Mucosa of descending colon (tissue), 3 donors: ENCODE results near the gene RTN4IP1. TPM values are rescaled to one million over a fixed set of nuclear protein-coding genes. Genes with fewer than 3 reads are reported as not detected.

ENCODE experiments used
- ATAC-seq: fragments of 200-7000 bp; cut with Tn5 transposase; one replicate; pipeline ENCODE4 v1.9.1; 2020; ENCODE audit warnings: mild to moderate bottlenecking, moderate library complexity
- DNase-seq, 3 donors: peaks; one replicate each; pipeline ENCODE4 v3.0.0-alpha.2; 2020
- H3K36me3 ChIP-seq: fragments of 200-600 bp; one replicate; pipeline ENCODE4 v1.8.0; 2021; ENCODE audit warnings: low read depth, mild to moderate bottlenecking
- H3K4me1 ChIP-seq: fragments of 200-600 bp; one replicate; pipeline ENCODE4 v1.8.0; 2021; ENCODE audit warnings: low read depth, mild to moderate bottlenecking
- H3K4me3 ChIP-seq: fragments of 200-600 bp; one replicate; pipeline ENCODE4 v1.8.0; 2021; ENCODE audit warnings: mild to moderate bottlenecking
- H3K9me3 ChIP-seq: fragments of 200-600 bp; one replicate; pipeline ENCODE4 v1.8.0; 2021; ENCODE audit warnings: mild to moderate bottlenecking
- CTCF ChIP-seq: fragments of 200-600 bp; IDR thresholded peaks from one replicate; pipeline ENCODE4 v1.8.0; 2022; ENCODE audit warnings: antibody characterized with exemption, mild to moderate bottlenecking
- intact Hi-C, 2 donors: fragments of 100-400 bp; cut with DNase I in 1 of 2; cut with micrococcal nuclease in 1 of 2; formaldehyde crosslinking; loops; one replicate each; pipeline versions ENCODE4 v1.11.0 to v1.11.1; 2022; cut with DNase I, micrococcal nuclease
- total RNA-seq, 3 donors: library from RNA; stranded (reverse); fragmentation: NEBNext Ultra II Directional in 2 of 3; extraction: Animal tissue kit (Norgen Biotek cat#: 25700) in 2 of 3; gene quantifications; one replicate each; pipeline versions ENCODE4 v1.2.1 to v1.2.4, GENCODE V29; 2021 to 2023
- donor health status: DM: no; HTN: no; CAD: no; lungs with moderate emphysema.
- donor health status: DM: no; HTN: no; CAD: no.
- donor health status: DM: no; HTN: yes; CAD: no.

The RTN4IP1 gene
- total RNA-seq, 3 donors from 2014 or later, result 8.3 to 12.8 (median 9.8) TPM

- Histone ChIP-seq H3K9me3 (no peaks in the 10 kb centered on the region), H3K4me3 (no peak overlapping the region), H3K36me3 (no peaks in the 10 kb centered on the region), H3K4me1 (peaks cover 4% of the 10 kb centered on the region)
- no peak for DNase-seq
- no peak for ATAC-seq
- TF ChIP-seq CTCF, result no peak
- intact Hi-C loops, result no loop called here
Observed at GRCh38 chr6:106547601-106548453, 81.5 kb downstream of the RTN4IP1 start.

- TF ChIP-seq CTCF, result no peak
- ATAC-seq, result peak; percentile 78
- no peak for DNase-seq
Observed at GRCh38 chr6:106546691-106547414, 82.4 kb downstream of the RTN4IP1 start.

DNA sequence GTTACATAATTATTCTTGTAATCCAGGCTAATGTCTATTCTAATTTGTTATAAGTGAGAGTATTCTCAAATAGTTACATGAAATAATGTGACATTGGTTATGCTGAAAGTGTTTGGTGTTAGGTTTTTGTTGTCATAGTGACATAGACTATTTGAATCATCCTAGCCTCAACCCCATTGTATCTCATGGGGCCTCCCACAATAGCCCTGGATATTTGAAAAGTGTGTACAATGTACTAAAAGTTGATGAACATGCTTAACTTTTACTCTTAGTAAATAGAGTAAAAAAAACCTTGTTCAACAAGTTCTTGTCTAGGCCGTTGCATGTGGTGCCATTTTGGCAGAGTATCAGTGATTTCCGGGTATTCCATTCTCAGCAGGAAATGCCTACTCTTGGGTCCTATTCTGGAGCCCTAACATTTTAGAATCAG lies 83.0 kb downstream of the RTN4IP1 start:
- TF ChIP-seq CTCF, result no peak
- DNase-seq, result no peak
- Histone ChIP-seq H3K4me3 (no peak overlapping the region), H3K36me3 (no peaks in the 10 kb centered on the region), H3K9me3 (no peaks in the 10 kb centered on the region), H3K4me1 (peaks cover 4% of the 10 kb centered on the region)
- peak; percentile 42 for ATAC-seq
- intact Hi-C loops, result no loop called here

More at GRCh38 chr6:106546691-106547414, 82.4 kb downstream of the RTN4IP1 start:
- Histone ChIP-seq H3K4me1 (peaks cover 4% of the 10 kb centered on the region), H3K4me3 (no peak overlapping the region), H3K36me3 (no peaks in the 10 kb centered on the region), H3K9me3 (no peaks in the 10 kb centered on the region)
- intact Hi-C loops, result no loop called here

DNA sequence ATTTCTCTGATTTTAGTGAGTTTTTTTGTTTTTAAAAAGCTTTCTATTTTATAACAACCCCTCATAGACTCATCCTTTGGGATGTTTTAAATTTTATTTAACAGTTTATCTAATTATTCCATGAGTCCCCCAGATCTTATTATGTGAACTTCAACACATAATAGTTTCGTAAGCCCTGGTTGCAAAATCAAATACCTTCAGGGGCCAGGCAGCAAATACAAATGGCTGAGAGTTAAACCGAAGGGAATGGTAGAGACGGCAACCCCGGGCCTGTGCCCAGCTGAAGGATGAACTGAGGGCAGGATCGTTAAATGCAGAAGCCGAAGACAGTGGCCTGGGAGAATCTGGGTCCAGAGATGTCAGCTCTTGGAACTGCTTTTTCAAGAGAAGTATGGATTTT lies 88.4 kb downstream of the RTN4IP1 start:
- intact Hi-C loops, result no loop called here
- Histone ChIP-seq H3K36me3 (no peaks in the 10 kb centered on the region), H3K9me3 (no peaks in the 10 kb centered on the region), H3K4me1 (no peaks in the 10 kb centered on the region), H3K4me3 (no peak overlapping the region)
- TF ChIP-seq CTCF, result no peak
- DNase-seq (no peak), ATAC-seq (no peak)

DNA sequence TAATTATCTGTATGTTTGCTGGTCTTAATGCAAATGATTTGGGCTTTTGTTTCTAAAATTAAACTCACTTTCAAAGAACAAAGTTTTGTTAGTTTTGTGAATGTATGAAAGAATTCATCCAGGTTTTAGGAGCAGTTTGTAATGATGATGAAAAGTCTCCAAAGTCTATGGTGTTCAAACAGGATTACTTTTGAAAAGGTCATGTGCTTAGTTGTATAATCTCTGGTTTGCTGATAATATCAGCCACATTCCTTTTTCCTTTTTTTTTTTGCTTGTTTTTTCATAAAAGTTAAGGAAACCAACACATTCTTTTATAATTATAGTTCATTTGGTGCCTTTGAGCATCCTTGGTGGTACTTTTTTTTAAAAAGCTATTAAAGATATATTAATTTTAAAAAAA lies 88.9 kb downstream of the RTN4IP1 start:
- intact Hi-C loops, result no loop called here
- no peak for ATAC-seq
- Histone ChIP-seq H3K4me3 (no peak overlapping the region), H3K4me1 (no peaks in the 10 kb centered on the region), H3K9me3 (no peaks in the 10 kb centered on the region), H3K36me3 (no peaks in the 10 kb centered on the region)
- no peak for TF ChIP-seq CTCF
- DNase-seq, result no peak
